T-cell (primary cell): Measurements from ENCODE around the gene MT1X. TPM values are rescaled to one million over a fixed set of nuclear protein-coding genes. Genes with fewer than 3 reads are reported as not detected.

ENCODE experiments used
- ATAC-seq, 4 experiments: fragments of 200-7000 bp in 3 of 4; fragments of 150-1000 bp in 1 of 4; cut with Tn5 transposase; replicated peaks in 1 of 4; 1 replicate in 3 of 4; 2 replicates in 1 of 4; pipeline ENCODE4 v1.10.0; 2021; ENCODE audit warnings: moderate library complexity in 3 of 4, mild to moderate bottlenecking in 2 of 4, moderate number of reproducible peaks in 1 of 4
- CTCF ChIA-PET, 2 donors: fragments of 300-600 bp; sonication (Branson Sonifier 250); formaldehyde crosslinking; loops; one replicate each; lab custom pipeline; 2022; ENCODE audit warnings: antibody characterized with exemption in 2 of 2; lab: Charles Lee
- POLR2A ChIA-PET, 2 donors: fragments of 300-600 bp; sonication (Branson Sonifier 250); formaldehyde crosslinking; loops; one replicate each; lab custom pipeline; 2022; ENCODE audit warnings: antibody characterized with exemption in 2 of 2; lab: Charles Lee
- DNase-seq, 35 experiments: peaks; one replicate each; pipeline versions ENCODE4 v3.0.0 to v3.0.0-alpha.2; 2013 to 2023
- H3K27ac ChIP-seq: one replicate; pipeline ENCODE4 v1.5.1; 2013; ENCODE audit warnings: low read length
- H3K27me3 ChIP-seq, 2 experiments: replicated peaks in 1 of 2; 1 replicate in 1 of 2; 2 replicates in 1 of 2; pipeline versions ENCODE4 v1.6.1 to v1.7.0; 2013; ENCODE audit warnings: low read length in 1 of 2, mixed read lengths in 1 of 2; ENCODE audit not compliant: control insufficient read depth in 2 of 2, insufficient read depth in 2 of 2; ENCODE audit errors: extremely low read depth in 1 of 2
- H3K36me3 ChIP-seq, 2 donors: 1 replicate in 1 of 2; 2 replicates in 1 of 2; pipeline versions ENCODE4 v1.6.1 to v1.7.0; 2013; ENCODE audit warnings: low read length in 1 of 2; ENCODE audit not compliant: control insufficient read depth in 2 of 2, insufficient read depth in 1 of 2; ENCODE audit errors: extremely low read depth in 1 of 2
- H3K4me1 ChIP-seq, 2 experiments: 1 replicate in 1 of 2; 2 replicates in 1 of 2; pipeline versions ENCODE4 v1.6.1 to v1.7.0; 2013; ENCODE audit warnings: low read length in 2 of 2, mixed read lengths in 1 of 2; ENCODE audit not compliant: insufficient read depth in 2 of 2, control insufficient read depth in 1 of 2; ENCODE audit errors: extremely low read depth in 1 of 2
- H3K4me3 ChIP-seq, 2 donors: 1 replicate in 1 of 2; 2 replicates in 1 of 2; pipeline versions ENCODE4 v1.5.1 to v1.7.0; 2013; ENCODE audit warnings: mild to moderate bottlenecking in 2 of 2, low read length in 1 of 2, moderate library complexity in 1 of 2; ENCODE audit not compliant: control insufficient read depth in 1 of 2; ENCODE audit errors: extremely low read depth in 1 of 2
- H3K9me3 ChIP-seq: 2 replicates; pipeline ENCODE4 v1.7.0; 2013
- H3K27ac Mint-ChIP-seq, 2 donors: one replicate each; pipeline ENCODE4 v1.8.0; 2020 to 2021; ENCODE audit warnings: mild to moderate bottlenecking in 2 of 2, mixed read lengths in 2 of 2
- H3K27me3 Mint-ChIP-seq, 2 donors: one replicate each; pipeline ENCODE4 v1.8.0; 2021 to 2022; ENCODE audit warnings: mixed read lengths in 2 of 2
- H3K36me3 Mint-ChIP-seq: one replicate; pipeline ENCODE4 v1.8.0; 2021; ENCODE audit warnings: mixed read lengths
- H3K4me1 Mint-ChIP-seq, 3 donors: one replicate each; pipeline ENCODE4 v1.8.0; 2020 to 2022; ENCODE audit warnings: mixed read lengths in 3 of 3, mild to moderate bottlenecking in 1 of 3
- H3K4me3 Mint-ChIP-seq, 3 donors: one replicate each; pipeline ENCODE4 v1.8.0; 2020 to 2022; ENCODE audit warnings: mild to moderate bottlenecking in 3 of 3, mixed read lengths in 3 of 3, moderate library complexity in 3 of 3
- H3K9me3 Mint-ChIP-seq, 3 donors: one replicate each; pipeline ENCODE4 v1.8.0; 2020 to 2022; ENCODE audit warnings: mixed read lengths in 3 of 3
- WGBS: methylation state at CpG from one replicate; pipeline ENCODE4 v1.1.5; 2013; ENCODE audit warnings: missing lambda C conversion rate; ENCODE audit not compliant: insufficient coverage; 5-methylcytosine and 5-hydroxymethylcytosine counted together
- total RNA-seq, 35 experiments: library from RNA in 6 of 35; stranded (reverse) in 6 of 35; fragments of 120-200 nt in 1 of 35; gene quantifications; one replicate each; pipeline versions ENCODE4 v1.2.1 to v1.2.4 and lab custom pipeline; 2013 to 2026

The MT1X gene
- total RNA-seq, 5 donors from 2014 or later (not counting 1 experiment from before 2014, with no cell fraction given) = 18.7 to 30.8 (median 28.8) TPM

DNA sequence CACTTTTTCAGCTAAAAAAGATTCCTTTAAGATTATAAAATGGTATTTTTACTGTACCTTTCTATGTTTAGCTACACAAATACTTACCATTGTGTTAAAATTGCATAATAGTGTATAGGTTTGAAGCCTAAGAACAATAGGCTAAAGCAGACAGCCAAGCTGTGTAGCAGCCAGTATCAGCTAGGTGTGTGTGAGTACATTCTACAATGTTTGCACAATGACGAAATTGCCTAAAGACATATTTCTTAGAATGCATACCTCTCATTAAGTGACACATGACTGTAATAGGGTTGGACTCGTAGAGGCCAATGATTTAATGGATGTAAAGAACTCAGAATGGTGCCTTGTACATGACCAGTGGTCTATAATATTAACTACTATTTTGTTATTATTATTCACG lies 32.5 kb upstream of the MT1X start:
- ChIA-PET POLR2A (interaction anchor here in 1 of 2 donors (0.6 kb wide), 1 partner anchor 24 kb away, joined by 3 read pairs; the partner anchor contains the start of gene MT1E), CTCF (no interaction called here)
- Histone ChIP-seq H3K4me3 (no peak overlapping the region), H3K27me3 (peaks cover 33 to 50% of the 10 kb centered on the region in 2 experiments), H3K9me3 (no peaks in the 10 kb centered on the region), H3K4me1 (no peaks in the 10 kb centered on the region), H3K36me3 (no peaks in the 10 kb centered on the region), H3K27ac (no peak overlapping the region)
- no peak overlapping the region for H3K27ac Mint-ChIP-seq
- WGBS = no CpG with 5 or more reads among the region's 3 CpGs
- H3K36me3 Mint-ChIP-seq = no peaks in the 10 kb centered on the region
- ATAC-seq (no peak), DNase-seq (no peak)
- H3K4me3 Mint-ChIP-seq = no peak overlapping the region
- H3K27me3 Mint-ChIP-seq = peaks cover 17 to 27% of the 10 kb centered on the region in 2 donors
- no peaks in the 10 kb centered on the region for H3K4me1 Mint-ChIP-seq
- no peaks in the 10 kb centered on the region for H3K9me3 Mint-ChIP-seq

GRCh38 chr16:56651586-56651985 lies 30.7 kb upstream of the MT1X start, which contains the start of gene MT1B:
Gene MT1B (plus strand): TSS chr16:56651886. CDS start chr16:56651954, 68 bp downstream.
- CTCF ChIA-PET = interaction anchor here in 1 of 2 donors (1.5 kb wide), 1 partner anchor 50 kb away, joined by 5 read pairs; no protein-coding TSS in a partner anchor
- ATAC-seq (no peak), DNase-seq (no peak)
- H3K4me3 ChIP-seq = no peak within 1 kb of the TSS
- no peaks in the 10 kb centered on the region for H3K9me3 Mint-ChIP-seq
- no peak within 1 kb of the TSS for H3K4me3 Mint-ChIP-seq
- WGBS = 71% methylated on average over 5 of the region's 7 CpGs
- POLR2A ChIA-PET = no interaction called here
- H3K9me3 ChIP-seq = no peaks in the 10 kb centered on the region
- H3K4me1 ChIP-seq = no peaks in the 10 kb centered on the region
- H3K36me3 Mint-ChIP-seq = no peaks in the 10 kb centered on the region
- peaks cover 17 to 29% of the 10 kb centered on the region in 2 donors for H3K27me3 Mint-ChIP-seq
- no peak within 1 kb of the TSS for H3K27ac ChIP-seq
- no peaks in the 10 kb centered on the region for H3K36me3 ChIP-seq
- no peaks in the 10 kb centered on the region for H3K4me1 Mint-ChIP-seq
- peaks cover 20 to 47% of the 10 kb centered on the region in 2 experiments for H3K27me3 ChIP-seq
- no peak within 1 kb of the TSS for H3K27ac Mint-ChIP-seq

GRCh38 chr16:56652600-56652999 lies 29.7 kb upstream of the MT1X start:
- Mint-ChIP-seq H3K4me1 (peaks cover 3 to 4% (median 3%) of the 10 kb centered on the region in 3 donors), H3K36me3 (no peaks in the 10 kb centered on the region), H3K27me3 (peaks cover 12 to 24% of the 10 kb centered on the region in 2 donors), H3K4me3 (no peak overlapping the region), H3K27ac (no peak overlapping the region), H3K9me3 (no peaks in the 10 kb centered on the region)
- ATAC-seq = no peak
- H3K27ac ChIP-seq = no peak overlapping the region
- CTCF ChIA-PET = interaction anchor here in 1 of 2 donors (1.5 kb wide), 1 partner anchor 49 kb away, joined by 5 read pairs; no protein-coding TSS in a partner anchor
- no peak for DNase-seq
- POLR2A ChIA-PET = no interaction called here
- H3K9me3 ChIP-seq = no peaks in the 10 kb centered on the region
- H3K4me1 ChIP-seq = peaks cover 0 to 5% of the 10 kb centered on the region in 2 experiments
- no peaks in the 10 kb centered on the region for H3K36me3 ChIP-seq
- peaks cover 11 to 44% of the 10 kb centered on the region in 2 experiments for H3K27me3 ChIP-seq
- no peak overlapping the region for H3K4me3 ChIP-seq
- 100% methylated on average over 1 of the region's 1 CpG for WGBS

- ATAC-seq (no peak), DNase-seq (no peak)
- Mint-ChIP-seq H3K4me3 (no peak overlapping the region), H3K27me3 (peaks cover 12 to 24% of the 10 kb centered on the region in 2 donors), H3K36me3 (no peaks in the 10 kb centered on the region), H3K4me1 (peaks cover 7 to 9% (median 7%) of the 10 kb centered on the region in 3 donors), H3K9me3 (no peaks in the 10 kb centered on the region), H3K27ac (no peak overlapping the region)
- Histone ChIP-seq H3K27ac (no peak overlapping the region), H3K4me3 (no peak overlapping the region), H3K27me3 (peaks cover 11 to 37% of the 10 kb centered on the region in 2 experiments), H3K4me1 (peaks cover 3 to 11% of the 10 kb centered on the region in 2 experiments), H3K36me3 (no peaks in the 10 kb centered on the region), H3K9me3 (no peaks in the 10 kb centered on the region)
- ChIA-PET POLR2A (interaction anchor here in 1 of 2 donors (0.6 kb wide), 2 partner anchors 29 to 294 kb away, joined by 3 to 7 read pairs; no protein-coding TSS in a partner anchor), CTCF (interaction anchor here in 1 of 2 donors (0.6 kb wide), 1 partner anchor 18 kb away, joined by 3 read pairs; no protein-coding TSS in a partner anchor)
- WGBS = 100% methylated on average over 2 of the region's 7 CpGs
Observed at GRCh38 chr16:56653218-56653617, 29.1 kb upstream of the MT1X start.

- POLR2A ChIA-PET = interaction anchor here in 1 of 2 donors (0.6 kb wide), 2 partner anchors 32 to 81 kb away, joined by 8 to 9 read pairs; partner anchors contain the start of gene MT1E
- 1% methylated on average over 44 of the region's 46 CpGs for WGBS
- peak; percentile 23 to 75 (median 60) for DNase-seq
Observed at GRCh38 chr16:56657555-56658326, 24.5 kb upstream of the MT1X start, which contains the start of gene MT1F. Gene MT1F (plus strand): TSS chr16:56657959. CDS start chr16:56658059, 100 bp downstream.

GRCh38 chr16:56658327-56658875 lies 23.9 kb upstream of the MT1X start:
- peak overlapping the region; percentile 71 to 79 for H3K4me3 ChIP-seq
- peaks cover 3 to 34% of the 10 kb centered on the region in 2 experiments for H3K4me1 ChIP-seq
- H3K36me3 Mint-ChIP-seq = no peaks in the 10 kb centered on the region
- 52% methylated on average over 7 of the region's 10 CpGs for WGBS
- ChIA-PET POLR2A (no interaction called here), CTCF (interaction anchor here in 1 of 2 donors (0.6 kb wide), 1 partner anchor 82 kb away, joined by 3 read pairs; no protein-coding TSS in a partner anchor)
- H3K9me3 Mint-ChIP-seq = no peaks in the 10 kb centered on the region
- peak overlapping the region; percentile 91 to 97 (median 97) for H3K4me3 Mint-ChIP-seq
- DNase-seq (no peak), ATAC-seq (no peak)
- peaks cover 31 to 33% (median 32%) of the 10 kb centered on the region in 3 donors for H3K4me1 Mint-ChIP-seq
- H3K27me3 Mint-ChIP-seq = peaks cover 0 to 10% of the 10 kb centered on the region in 2 donors
- peaks cover 3 to 19% of the 10 kb centered on the region in 2 experiments for H3K27me3 ChIP-seq
- H3K27ac Mint-ChIP-seq = peak overlapping the region; percentile 92 to 93
- no peaks in the 10 kb centered on the region for H3K9me3 ChIP-seq
- no peak overlapping the region for H3K27ac ChIP-seq
- no peaks in the 10 kb centered on the region for H3K36me3 ChIP-seq

More at GRCh38 chr16:56657555-56658326, 24.5 kb upstream of the MT1X start, which contains the start of gene MT1F:
- no peaks in the 10 kb centered on the region for H3K9me3 Mint-ChIP-seq
- ATAC-seq = peak; percentile 85 to 89 (median 86)
- peak within 1 kb of the TSS; percentile 92 to 93 for H3K27ac Mint-ChIP-seq
- Histone ChIP-seq H3K36me3 (no peaks in the 10 kb centered on the region), H3K4me3 (peak within 1 kb of the TSS; percentile 71 to 79), H3K9me3 (no peaks in the 10 kb centered on the region), H3K4me1 (peaks cover 3 to 28% of the 10 kb centered on the region in 2 experiments), H3K27ac (peak within 1 kb of the TSS; percentile 47), H3K27me3 (peaks cover 3 to 16% of the 10 kb centered on the region in 2 experiments)
- H3K27me3 Mint-ChIP-seq = peaks cover 0 to 8% of the 10 kb centered on the region in 2 donors
- CTCF ChIA-PET = interaction anchor here in 1 of 2 donors (0.6 kb wide), 1 partner anchor 82 kb away, joined by 3 read pairs; no protein-coding TSS in a partner anchor
- H3K36me3 Mint-ChIP-seq = no peaks in the 10 kb centered on the region
- peaks cover 27 to 30% (median 27%) of the 10 kb centered on the region in 3 donors for H3K4me1 Mint-ChIP-seq
- H3K4me3 Mint-ChIP-seq = peak within 1 kb of the TSS; percentile 91 to 97 (median 97)
